ENCODE data around the gene PLEKHH3.

PLEKHH3 gene

GRCh38 chr17:42676424-42677011, at the start of gene PLEKHH3:
Gene PLEKHH3, minus strand, starts transcription at chr17:42676994. Its CDS starts 431 bp downstream, at chr17:42676563.
- Histone ChIP-seq H3K4me1 (ENCODE audit: control insufficient read depth, insufficient read depth, low read length) (peaks cover 63% of the 10 kb centered on the region), H3K27me3 (ENCODE audit: control insufficient read depth, insufficient read depth, low read length) (peaks cover 55% of the 10 kb centered on the region), H3K4me3 (ENCODE audit: low read depth, low read length) (peak within 1 kb of the TSS; percentile 96), H3K9me3 (ENCODE audit: control insufficient read depth, insufficient read depth, low read depth, low read length) (no peaks in the 10 kb centered on the region), H3K9ac (ENCODE audit: low read length) (peak within 1 kb of the TSS; percentile 97), H3K36me3 (ENCODE audit: control insufficient read depth, insufficient read depth, low read length) (no peaks in the 10 kb centered on the region), H3K27ac (ENCODE audit: low read depth, low read length) (peak within 1 kb of the TSS; percentile 82; the same call in 1 of the 2 replicates)

GRCh38 chr17:42725143-42725542, 48.3 kb upstream of the PLEKHH3 start:
- H3K9ac ChIP-seq (ENCODE audit: low read length) = no peak overlapping the region
- H3K36me3 ChIP-seq (ENCODE audit: control insufficient read depth, insufficient read depth, low read length) = peaks cover 43% of the 10 kb centered on the region
- no peaks in the 10 kb centered on the region for H3K9me3 ChIP-seq (ENCODE audit: control insufficient read depth, insufficient read depth, low read depth, low read length)
- no peaks in the 10 kb centered on the region for H3K4me1 ChIP-seq (ENCODE audit: control insufficient read depth, insufficient read depth, low read length)
- no peak overlapping the region for H3K27ac ChIP-seq (ENCODE audit: low read depth, low read length)
- no peak overlapping the region for H3K4me3 ChIP-seq (ENCODE audit: low read depth, low read length)
- no peaks in the 10 kb centered on the region for H3K27me3 ChIP-seq (ENCODE audit: control insufficient read depth, insufficient read depth, low read length)

- no peak overlapping the region for H3K4me3 ChIP-seq (ENCODE audit: low read depth, low read length)
- no peaks in the 10 kb centered on the region for H3K4me1 ChIP-seq (ENCODE audit: control insufficient read depth, insufficient read depth, low read length)
- peaks cover 45% of the 10 kb centered on the region for H3K36me3 ChIP-seq (ENCODE audit: control insufficient read depth, insufficient read depth, low read length)
- H3K27ac ChIP-seq (ENCODE audit: low read depth, low read length) = no peak overlapping the region
- H3K9ac ChIP-seq (ENCODE audit: low read length) = no peak overlapping the region
- no peaks in the 10 kb centered on the region for H3K9me3 ChIP-seq (ENCODE audit: control insufficient read depth, insufficient read depth, low read depth, low read length)
- H3K27me3 ChIP-seq (ENCODE audit: control insufficient read depth, insufficient read depth, low read length) = no peaks in the 10 kb centered on the region
Observed at GRCh38 chr17:42723636-42724035, 46.8 kb upstream of the PLEKHH3 start.

GRCh38 chr17:42720996-42721583, 44.3 kb upstream of the PLEKHH3 start:
- Histone ChIP-seq H3K36me3 (ENCODE audit: control insufficient read depth, insufficient read depth, low read length) (peaks cover 60% of the 10 kb centered on the region), H3K9me3 (ENCODE audit: control insufficient read depth, insufficient read depth, low read depth, low read length) (no peaks in the 10 kb centered on the region), H3K4me1 (ENCODE audit: control insufficient read depth, insufficient read depth, low read length) (no peaks in the 10 kb centered on the region), H3K27me3 (ENCODE audit: control insufficient read depth, insufficient read depth, low read length) (no peaks in the 10 kb centered on the region), H3K4me3 (ENCODE audit: low read depth, low read length) (no peak overlapping the region), H3K27ac (ENCODE audit: low read depth, low read length) (no peak overlapping the region), H3K9ac (ENCODE audit: low read length) (no peak overlapping the region)

DNA sequence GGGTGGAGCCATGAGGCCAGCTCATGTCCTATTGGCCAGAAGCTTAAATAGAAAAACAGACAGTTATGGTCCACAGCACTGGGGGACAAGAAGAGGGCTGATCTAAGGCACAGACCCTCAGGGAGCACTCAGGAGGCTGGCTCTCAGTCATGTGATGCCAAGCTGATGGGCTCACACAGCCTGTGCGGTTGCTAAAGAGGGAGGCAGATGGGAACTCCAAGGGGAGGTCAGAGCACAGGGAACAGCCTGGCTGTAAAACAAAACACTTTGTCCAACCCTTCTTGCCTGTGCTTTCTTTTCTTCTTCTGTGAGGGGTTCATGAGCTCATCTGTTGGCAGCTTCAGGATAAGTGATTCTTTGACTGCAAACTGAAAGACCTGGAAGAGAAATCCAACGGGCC, 32.8 kb upstream of the PLEKHH3 start:
- Histone ChIP-seq H3K27me3 (ENCODE audit: control insufficient read depth, insufficient read depth, low read length) (no peaks in the 10 kb centered on the region), H3K4me3 (ENCODE audit: low read depth, low read length) (no peak overlapping the region), H3K4me1 (ENCODE audit: control insufficient read depth, insufficient read depth, low read length) (no peaks in the 10 kb centered on the region), H3K9me3 (ENCODE audit: control insufficient read depth, insufficient read depth, low read depth, low read length) (no peaks in the 10 kb centered on the region), H3K36me3 (ENCODE audit: control insufficient read depth, insufficient read depth, low read length) (peaks cover 80% of the 10 kb centered on the region), H3K27ac (ENCODE audit: low read depth, low read length) (no peak overlapping the region), H3K9ac (ENCODE audit: low read length) (no peak overlapping the region)

- H3K4me3 ChIP-seq (ENCODE audit: low read depth, low read length) = no peak overlapping the region
- H3K27ac ChIP-seq (ENCODE audit: low read depth, low read length) = no peak overlapping the region
- peaks cover 83% of the 10 kb centered on the region for H3K36me3 ChIP-seq (ENCODE audit: control insufficient read depth, insufficient read depth, low read length)
- no peaks in the 10 kb centered on the region for H3K4me1 ChIP-seq (ENCODE audit: control insufficient read depth, insufficient read depth, low read length)
- no peaks in the 10 kb centered on the region for H3K9me3 ChIP-seq (ENCODE audit: control insufficient read depth, insufficient read depth, low read depth, low read length)
- no peak overlapping the region for H3K9ac ChIP-seq (ENCODE audit: low read length)
- H3K27me3 ChIP-seq (ENCODE audit: control insufficient read depth, insufficient read depth, low read length) = no peaks in the 10 kb centered on the region
Observed at GRCh38 chr17:42708588-42708987, 31.8 kb upstream of the PLEKHH3 start.

DNA sequence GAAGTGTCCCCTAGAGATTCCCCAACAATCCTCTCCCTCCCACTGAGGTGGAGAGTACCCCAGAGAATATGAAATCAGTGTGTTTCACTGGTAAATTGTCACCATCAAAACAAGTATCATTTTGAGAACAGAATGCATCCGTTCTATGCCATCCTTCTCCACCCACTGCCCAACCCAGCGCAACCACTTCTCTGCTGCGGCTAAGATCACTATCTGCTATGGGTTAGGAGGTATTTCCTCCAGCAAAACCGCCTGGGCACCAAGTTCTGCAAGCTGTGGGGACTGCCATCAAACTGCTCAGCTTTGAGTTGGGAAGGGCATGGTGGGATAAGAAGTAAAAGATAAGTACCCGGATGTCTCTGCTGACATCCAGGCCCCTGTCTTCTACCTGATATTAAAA, 29.9 kb upstream of the PLEKHH3 start:
- Histone ChIP-seq H3K27ac (ENCODE audit: low read depth, low read length) (no peak overlapping the region), H3K9me3 (ENCODE audit: control insufficient read depth, insufficient read depth, low read depth, low read length) (no peaks in the 10 kb centered on the region), H3K27me3 (ENCODE audit: control insufficient read depth, insufficient read depth, low read length) (no peaks in the 10 kb centered on the region), H3K4me3 (ENCODE audit: low read depth, low read length) (no peak overlapping the region), H3K4me1 (ENCODE audit: control insufficient read depth, insufficient read depth, low read length) (no peaks in the 10 kb centered on the region), H3K9ac (ENCODE audit: low read length) (no peak overlapping the region), H3K36me3 (ENCODE audit: control insufficient read depth, insufficient read depth, low read length) (peaks cover 84% of the 10 kb centered on the region)

DNA sequence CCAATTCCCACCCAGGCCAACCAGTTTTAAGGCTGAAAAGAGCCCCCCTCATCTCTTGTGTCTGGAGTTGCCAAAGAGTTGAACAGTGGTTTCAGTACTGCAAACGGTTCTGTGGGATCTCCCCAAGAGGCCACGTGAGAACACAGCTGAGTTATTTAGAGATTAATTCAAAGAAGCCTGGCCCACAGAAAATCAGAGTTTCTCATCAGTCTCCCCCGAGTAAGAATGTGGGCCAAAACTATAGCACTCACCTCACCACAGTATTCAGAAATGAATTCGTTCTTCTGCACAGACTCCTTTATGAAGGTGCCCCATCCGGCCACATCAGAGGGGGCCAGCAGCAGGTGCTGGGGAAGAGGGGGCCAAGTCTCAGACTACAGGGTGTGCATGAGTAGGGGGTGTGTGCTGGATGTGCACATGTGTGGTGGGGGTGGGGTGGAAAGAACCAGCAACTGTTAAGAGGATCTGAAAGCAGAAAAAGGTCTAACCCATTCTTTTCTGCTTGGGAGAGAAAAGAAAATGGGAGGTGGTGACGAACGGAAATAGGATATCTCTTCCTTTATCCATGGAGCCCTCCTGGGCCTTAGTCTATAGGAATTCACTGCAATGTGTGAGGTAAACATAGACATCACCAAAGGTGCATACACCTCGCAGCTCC, 28.2 kb upstream of the PLEKHH3 start:
- H3K27me3 ChIP-seq (ENCODE audit: control insufficient read depth, insufficient read depth, low read length) = no peaks in the 10 kb centered on the region
- H3K36me3 ChIP-seq (ENCODE audit: control insufficient read depth, insufficient read depth, low read length) = peaks cover 86% of the 10 kb centered on the region
- no peak overlapping the region for H3K9ac ChIP-seq (ENCODE audit: low read length)
- no peaks in the 10 kb centered on the region for H3K9me3 ChIP-seq (ENCODE audit: control insufficient read depth, insufficient read depth, low read depth, low read length)
- H3K27ac ChIP-seq (ENCODE audit: low read depth, low read length) = no peak overlapping the region
- no peaks in the 10 kb centered on the region for H3K4me1 ChIP-seq (ENCODE audit: control insufficient read depth, insufficient read depth, low read length)
- H3K4me3 ChIP-seq (ENCODE audit: low read depth, low read length) = no peak overlapping the region

DNA sequence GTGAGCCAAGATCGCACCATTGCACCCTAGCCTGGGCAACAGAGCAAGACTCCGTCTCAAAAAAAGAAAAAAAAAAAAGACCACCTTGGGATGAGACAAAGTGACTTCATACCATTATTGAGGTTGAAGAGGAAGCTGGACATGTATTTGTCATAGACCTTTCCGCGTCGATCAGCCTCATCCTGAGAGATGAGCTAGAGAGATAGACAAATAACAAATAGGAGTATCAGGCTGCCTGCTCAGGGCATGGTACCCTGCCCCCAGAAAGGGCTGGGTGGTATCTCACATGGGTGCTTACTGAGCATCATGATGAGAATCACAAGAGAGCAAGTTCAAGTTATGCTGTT, 27.7 kb upstream of the PLEKHH3 start:
- Histone ChIP-seq H3K4me3 (ENCODE audit: low read depth, low read length) (no peak overlapping the region), H3K27ac (ENCODE audit: low read depth, low read length) (no peak overlapping the region), H3K27me3 (ENCODE audit: control insufficient read depth, insufficient read depth, low read length) (no peaks in the 10 kb centered on the region), H3K9ac (ENCODE audit: low read length) (no peak overlapping the region), H3K4me1 (ENCODE audit: control insufficient read depth, insufficient read depth, low read length) (0 out of 2 replicates have a peak, but pooled peaks cover under 1% of the 10 kb centered on the region), H3K36me3 (ENCODE audit: control insufficient read depth, insufficient read depth, low read length) (peaks cover 81% of the 10 kb centered on the region), H3K9me3 (ENCODE audit: control insufficient read depth, insufficient read depth, low read depth, low read length) (no peaks in the 10 kb centered on the region)

DNA sequence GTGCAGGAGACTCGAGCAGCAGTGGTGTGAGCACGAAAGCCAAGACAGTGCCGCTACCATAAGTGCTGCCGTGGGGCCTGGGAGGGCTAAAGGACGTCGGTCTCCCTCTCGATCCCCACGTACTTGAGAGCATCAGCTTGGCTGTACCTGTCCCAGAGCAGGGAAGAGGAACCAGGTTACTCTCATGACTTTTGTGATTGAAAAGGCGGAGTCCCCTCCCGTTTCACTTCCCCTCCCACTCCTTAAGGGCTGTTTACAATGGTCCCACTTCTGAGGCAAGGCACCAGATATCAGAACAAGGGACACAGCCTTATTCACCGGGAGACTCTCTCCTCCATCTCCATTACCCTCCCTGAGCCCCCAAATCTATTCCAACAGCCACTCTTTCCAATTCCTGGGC, 25.7 kb upstream of the PLEKHH3 start:
- peaks cover 69% of the 10 kb centered on the region for H3K36me3 ChIP-seq (ENCODE audit: control insufficient read depth, insufficient read depth, low read length)
- H3K27ac ChIP-seq (ENCODE audit: low read depth, low read length) = no peak overlapping the region

GRCh38 chr17:42700586-42701289, 23.9 kb upstream of the PLEKHH3 start:
- H3K36me3 ChIP-seq (ENCODE audit: control insufficient read depth, insufficient read depth, low read length) = peaks cover 65% of the 10 kb centered on the region
- H3K4me3 ChIP-seq (ENCODE audit: low read depth, low read length) = no peak overlapping the region
- H3K27ac ChIP-seq (ENCODE audit: low read depth, low read length) = no peak overlapping the region
- H3K27me3 ChIP-seq (ENCODE audit: control insufficient read depth, insufficient read depth, low read length) = no peaks in the 10 kb centered on the region
- H3K9ac ChIP-seq (ENCODE audit: low read length) = no peak overlapping the region
- no peaks in the 10 kb centered on the region for H3K9me3 ChIP-seq (ENCODE audit: control insufficient read depth, insufficient read depth, low read depth, low read length)
- peaks cover 5% of the 10 kb centered on the region; the same call in 1 of the 2 replicates for H3K4me1 ChIP-seq (ENCODE audit: control insufficient read depth, insufficient read depth, low read length)

More for the DNA sequence above, 25.7 kb upstream of the PLEKHH3 start:
- peak overlapping the region; percentile 10 for H3K9ac ChIP-seq (ENCODE audit: low read length)
- H3K27me3 ChIP-seq (ENCODE audit: control insufficient read depth, insufficient read depth, low read length) = no peaks in the 10 kb centered on the region
- no peaks in the 10 kb centered on the region for H3K9me3 ChIP-seq (ENCODE audit: control insufficient read depth, insufficient read depth, low read depth, low read length)
- no peak overlapping the region for H3K4me3 ChIP-seq (ENCODE audit: low read depth, low read length)
- H3K4me1 ChIP-seq (ENCODE audit: control insufficient read depth, insufficient read depth, low read length) = peaks cover 5% of the 10 kb centered on the region; the same call in 1 of the 2 replicates

Data from HUES6 (cell line).